Sigmoid colon (tissue), 3 donors: ENCODE results near the gene PLEKHM1.
"Not testable (repeated sequence)": the region's sequence is repeated elsewhere in the genome, so short reads cannot be mapped to it uniquely, and the experiment has no call there.

Experiments
- POLR2A ChIP-seq, 2 donors: fragments of 450-650 bp; IDR thresholded peaks; one replicate each; pipeline ENCODE4 v1.6.1; 2016; ENCODE audit warnings: antibody characterized with exemption in 2 of 2, mild to moderate bottlenecking in 2 of 2, moderate library complexity in 2 of 2
- TF ChIP-seq, protein P1 (sequence below), 4 experiments: fragments of 450-650 bp in 3 of 4; fragments of 200-600 bp in 1 of 4; IDR thresholded peaks; one replicate each; pipeline ENCODE4 v1.5.1; 2016 to 2019; ENCODE audit warnings: antibody characterized with exemption in 4 of 4, mild to moderate bottlenecking in 3 of 4, moderate library complexity in 2 of 4

GRCh38 chr17:45498377-45498776 is 7.9 kb upstream of the PLEKHM1 start:
- TF ChIP-seq, protein P1, sequence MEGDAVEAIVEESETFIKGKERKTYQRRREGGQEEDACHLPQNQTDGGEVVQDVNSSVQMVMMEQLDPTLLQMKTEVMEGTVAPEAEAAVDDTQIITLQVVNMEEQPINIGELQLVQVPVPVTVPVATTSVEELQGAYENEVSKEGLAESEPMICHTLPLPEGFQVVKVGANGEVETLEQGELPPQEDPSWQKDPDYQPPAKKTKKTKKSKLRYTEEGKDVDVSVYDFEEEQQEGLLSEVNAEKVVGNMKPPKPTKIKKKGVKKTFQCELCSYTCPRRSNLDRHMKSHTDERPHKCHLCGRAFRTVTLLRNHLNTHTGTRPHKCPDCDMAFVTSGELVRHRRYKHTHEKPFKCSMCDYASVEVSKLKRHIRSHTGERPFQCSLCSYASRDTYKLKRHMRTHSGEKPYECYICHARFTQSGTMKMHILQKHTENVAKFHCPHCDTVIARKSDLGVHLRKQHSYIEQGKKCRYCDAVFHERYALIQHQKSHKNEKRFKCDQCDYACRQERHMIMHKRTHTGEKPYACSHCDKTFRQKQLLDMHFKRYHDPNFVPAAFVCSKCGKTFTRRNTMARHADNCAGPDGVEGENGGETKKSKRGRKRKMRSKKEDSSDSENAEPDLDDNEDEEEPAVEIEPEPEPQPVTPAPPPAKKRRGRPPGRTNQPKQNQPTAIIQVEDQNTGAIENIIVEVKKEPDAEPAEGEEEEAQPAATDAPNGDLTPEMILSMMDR (IDR thresholded peaks at IDR 0.05), result not testable (repeated sequence)
- not testable (repeated sequence) for TF ChIP-seq POLR2A (IDR thresholded peaks at IDR 0.05)
